ENCODE results near the gene KLF12.

Gene KLF12

GRCh38 chr13:74134221-74134776, at the start of gene KLF12:
TSS of gene KLF12 (minus strand) at chr13:74134404.
- DNase-seq (ENCODE audit: low read depth), result peak; percentile 88

DNA sequence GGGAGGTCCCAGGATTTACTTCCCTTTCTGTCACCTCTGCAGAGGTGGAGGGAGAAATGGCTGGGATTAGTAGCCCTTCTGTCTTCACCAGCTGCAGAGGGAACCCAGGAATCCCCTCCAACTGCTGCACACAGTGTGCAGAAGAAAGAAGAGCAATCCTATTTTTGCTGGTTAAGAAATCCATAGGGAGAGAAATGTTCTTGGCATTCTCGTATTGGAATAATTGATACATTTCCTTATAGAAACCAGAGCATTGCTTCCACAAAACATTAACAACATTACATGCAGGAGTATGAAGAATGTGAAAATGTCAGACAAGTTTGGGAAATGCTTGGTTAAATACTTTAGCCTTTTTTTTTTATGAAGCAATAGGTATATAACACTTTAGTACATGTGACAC, 48.3 kb upstream of the KLF12 start:
- no peak for DNase-seq (ENCODE audit: low read depth)

GRCh38 chr13:74174810-74175209, 40.6 kb upstream of the KLF12 start:
- DNase-seq (ENCODE audit: low read depth), result no peak

- no peak for DNase-seq (ENCODE audit: low read depth)
Measured at GRCh38 chr13:74173822-74174221, 39.6 kb upstream of the KLF12 start.

- no peak for DNase-seq (ENCODE audit: low read depth)
Measured at GRCh38 chr13:74171641-74172040, 37.4 kb upstream of the KLF12 start.

DNA sequence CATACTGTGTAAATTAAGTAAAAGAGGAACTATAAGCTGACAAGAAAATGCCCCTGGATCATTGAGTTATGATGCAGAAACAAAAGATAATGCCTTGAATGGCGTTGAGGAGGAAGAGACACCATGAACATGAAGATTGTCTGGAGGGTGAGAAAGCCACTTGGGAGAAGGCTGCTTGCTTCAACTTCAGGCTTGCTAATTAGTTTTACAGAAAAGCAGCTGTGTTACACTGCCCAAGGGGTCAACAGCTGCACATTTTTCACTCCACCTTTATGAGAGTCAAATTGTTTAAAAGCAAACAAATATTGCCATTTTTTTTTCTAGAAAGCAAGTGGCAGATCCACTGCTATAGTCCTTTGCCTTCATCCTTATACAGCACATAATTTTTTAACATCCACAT, 35.5 kb upstream of the KLF12 start:
- DNase-seq (ENCODE audit: low read depth), result no peak

DNA sequence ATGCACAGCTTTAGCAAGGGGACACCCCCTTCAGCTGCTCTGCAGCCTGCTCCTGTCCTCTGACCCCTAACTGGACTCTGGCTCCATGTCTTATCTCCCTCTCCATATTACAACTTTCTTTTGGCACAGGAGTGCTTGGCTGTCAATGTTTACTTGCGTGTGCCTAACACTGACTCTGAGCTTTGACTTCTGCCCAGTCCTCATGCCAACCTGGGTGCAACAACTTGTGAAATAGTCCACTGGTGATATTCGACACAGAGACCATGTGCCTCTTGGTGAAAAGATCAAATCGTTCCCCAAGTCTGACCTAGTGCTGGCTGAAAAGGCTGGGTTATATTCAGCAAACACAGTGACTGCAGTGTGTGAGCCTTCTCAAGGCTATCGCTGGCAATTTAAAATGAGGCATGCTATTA, 34.1 kb upstream of the KLF12 start:
- DNase-seq (ENCODE audit: low read depth), result no peak

GRCh38 chr13:74166261-74167004, 32.2 kb upstream of the KLF12 start:
- DNase-seq (ENCODE audit: low read depth), result no peak

GRCh38 chr13:74162782-74163181, 28.6 kb upstream of the KLF12 start:
- DNase-seq (ENCODE audit: low read depth), result no peak

GRCh38 chr13:74162135-74162534, 27.9 kb upstream of the KLF12 start:
- no peak for DNase-seq (ENCODE audit: low read depth)

DNA sequence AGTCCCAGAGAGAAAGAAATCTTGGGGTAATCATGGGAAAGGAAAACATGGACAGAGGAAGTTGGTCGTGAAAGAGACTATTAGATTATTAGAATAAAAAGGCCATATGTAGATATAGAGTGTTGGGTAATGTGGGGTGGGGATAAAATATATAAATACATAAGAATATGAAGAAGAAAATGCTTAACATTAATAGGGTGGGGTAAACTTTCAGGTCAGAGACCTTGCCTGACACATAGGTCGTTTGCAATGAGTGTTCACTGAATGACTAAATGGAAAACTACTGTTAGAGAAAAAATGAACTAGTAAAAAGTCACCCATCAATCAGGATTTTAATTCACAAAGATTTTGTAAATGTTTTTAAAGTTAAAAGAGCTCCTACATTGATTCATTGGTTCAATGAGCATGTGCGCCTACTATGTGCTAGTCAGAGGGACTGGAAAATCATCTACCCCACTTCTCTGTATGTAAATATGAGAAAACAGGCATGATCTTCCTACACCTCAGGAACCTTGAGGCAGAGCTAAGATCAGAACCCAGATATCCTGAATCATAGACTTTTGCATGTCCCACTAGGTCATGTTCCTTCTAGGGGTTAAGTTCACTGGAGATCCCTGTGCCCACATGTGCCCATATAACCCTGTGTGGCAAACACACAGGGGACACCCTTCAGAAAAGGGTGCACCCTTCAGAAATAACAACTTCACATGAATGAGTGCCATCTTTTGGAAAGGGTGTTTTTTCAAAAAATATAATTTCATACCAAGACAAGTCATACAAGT, 24.6 kb upstream of the KLF12 start:
- DNase-seq (ENCODE audit: low read depth), result no peak

DNA sequence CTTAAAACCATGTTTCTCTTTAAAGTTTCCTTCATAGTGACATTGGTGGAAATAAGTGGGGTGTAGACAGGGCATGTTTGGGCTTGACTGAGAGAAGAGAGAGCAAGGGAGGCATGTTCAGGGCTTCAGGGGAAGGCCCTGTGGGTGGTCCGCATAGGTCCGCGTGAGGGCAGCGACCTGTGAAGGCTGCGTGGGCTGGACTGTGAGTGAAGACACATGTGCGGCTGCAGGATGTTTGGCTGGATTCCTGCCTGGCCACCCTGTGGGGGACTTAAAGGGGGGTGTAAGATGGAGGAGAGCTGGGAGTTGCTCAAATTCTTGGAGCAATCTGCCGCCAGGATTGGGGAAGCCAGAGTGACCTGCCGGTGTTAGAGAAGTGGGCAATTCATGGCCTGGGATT, 23.8 kb upstream of the KLF12 start:
- no peak for DNase-seq (ENCODE audit: low read depth)

- no peak for DNase-seq (ENCODE audit: low read depth)
Measured at GRCh38 chr13:74154981-74155380, 20.8 kb upstream of the KLF12 start.

- no peak for DNase-seq (ENCODE audit: low read depth)
Measured at GRCh38 chr13:74153316-74153715, 19.1 kb upstream of the KLF12 start.

- no peak for DNase-seq (ENCODE audit: low read depth)
Measured at GRCh38 chr13:74151859-74152258, 17.7 kb upstream of the KLF12 start.

- no peak for DNase-seq (ENCODE audit: low read depth)
Measured at GRCh38 chr13:74148352-74148751, 14.1 kb upstream of the KLF12 start.

- no peak for DNase-seq (ENCODE audit: low read depth)
Measured at GRCh38 chr13:74145249-74145975, 11.2 kb upstream of the KLF12 start.

DNA sequence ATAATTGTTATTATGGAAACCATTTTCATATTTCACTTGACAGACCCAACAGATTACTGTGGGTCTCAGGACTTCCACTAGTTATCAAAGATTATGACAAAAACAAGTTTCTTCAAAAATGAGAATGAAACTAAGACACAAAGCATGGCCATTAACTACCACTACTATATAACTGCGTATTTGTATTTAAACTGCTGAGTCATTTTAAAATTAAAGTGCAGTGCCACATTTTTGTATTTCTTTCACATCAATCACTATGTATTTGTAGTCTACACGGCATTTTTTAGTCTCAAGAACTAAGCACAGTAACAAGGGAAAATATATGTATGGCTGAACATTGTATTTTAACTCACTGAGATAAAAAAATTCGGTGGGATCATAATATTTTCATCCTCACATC, 10.1 kb upstream of the KLF12 start:
- no peak for DNase-seq (ENCODE audit: low read depth)

DNA sequence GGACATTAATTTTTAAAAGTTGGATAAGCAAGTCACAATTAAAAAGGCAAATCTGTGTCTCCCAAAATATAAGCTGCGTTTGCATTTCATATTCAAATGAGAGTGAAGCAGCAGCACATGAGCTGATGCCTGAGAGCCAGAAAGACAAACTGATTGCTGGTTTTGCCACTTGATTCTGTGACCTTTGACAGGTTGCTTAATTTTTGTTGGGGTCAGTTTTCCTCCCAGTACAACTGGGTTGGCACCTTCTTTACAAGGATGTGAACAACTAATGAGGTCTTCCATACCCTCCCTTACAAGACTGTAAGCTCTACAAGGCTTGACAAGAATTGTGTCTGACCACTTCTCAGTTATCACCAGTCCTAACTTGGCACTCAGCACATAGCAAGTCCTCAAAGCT, 8.1 kb upstream of the KLF12 start:
- DNase-seq (ENCODE audit: low read depth), result no peak

DNA sequence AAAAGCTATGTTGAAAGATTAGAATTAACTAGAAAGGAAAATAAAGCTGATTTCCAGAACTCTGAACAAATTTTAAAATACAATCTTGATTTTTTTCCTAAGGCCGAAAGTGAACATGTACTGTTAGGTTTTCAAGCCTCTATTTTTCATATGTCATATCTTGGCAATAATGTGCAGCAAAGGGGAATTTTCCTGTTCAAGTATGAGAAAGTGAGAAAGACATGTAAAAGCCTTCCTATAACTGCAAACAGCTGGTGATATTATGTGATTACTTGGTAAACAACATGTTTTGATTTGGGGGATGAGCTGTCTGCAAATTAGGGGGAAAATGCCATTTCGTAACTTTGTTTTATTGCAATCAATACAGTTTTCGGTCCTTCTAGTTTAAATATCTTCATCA, 4.0 kb upstream of the KLF12 start:
- DNase-seq (ENCODE audit: low read depth), result no peak

DNA sequence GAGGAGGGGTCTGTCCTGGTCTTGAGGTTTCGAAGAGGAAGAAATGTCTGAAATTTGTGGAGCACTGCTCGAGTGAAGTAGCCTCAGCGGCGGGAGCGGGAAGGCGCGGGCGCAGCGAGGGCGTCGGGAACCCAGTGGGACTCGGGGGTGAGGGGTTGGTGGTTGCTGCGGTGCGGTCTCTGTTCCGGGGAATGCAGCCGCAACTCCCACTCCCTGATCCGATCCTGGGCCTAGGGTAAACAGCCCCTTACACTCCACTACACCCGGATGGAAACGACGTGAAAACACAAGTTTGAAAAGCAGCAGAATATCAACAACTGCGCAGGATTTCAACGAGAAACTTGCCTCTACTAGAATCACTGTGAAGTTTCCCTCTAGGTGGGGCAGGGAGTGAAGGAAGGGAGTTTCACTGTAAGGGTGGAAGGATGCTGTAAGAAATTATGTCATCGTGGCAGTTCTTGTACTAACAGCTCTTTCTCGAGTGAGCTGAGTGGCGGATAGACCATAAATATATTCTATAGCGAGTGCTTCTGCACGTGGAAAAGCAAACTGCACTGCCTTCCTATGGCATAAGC, 2.0 kb upstream of the KLF12 start:
- peak; percentile 16 for DNase-seq (ENCODE audit: low read depth)
